SK-N-SH (cell line): ENCODE data around the gene SPDEF. TPM values are rescaled to one million over a fixed set of nuclear protein-coding genes. Genes with fewer than 3 reads are reported as not detected.

Experiments used
- CTCF ChIA-PET: fragments of 300-600, 350-600 bp; formaldehyde crosslinking; extraction: SDS; loops from one replicate; lab custom pipeline; 2021; lab: Yijun Ruan, JAX
- POLR2A ChIA-PET: fragments of 350-600 bp; sonication (Branson Sonifier 250); formaldehyde crosslinking; extraction: SDS; loops from one replicate; lab custom pipeline; 2020; ENCODE audit warnings: antibody characterized with exemption, inconsistent platforms; lab: Yijun Ruan, JAX
- DNase-seq: peaks from one replicate; pipeline ENCODE4 v3.0.0; 2012
- H2AFZ ChIP-seq: fragments of 200-600 bp; sonication (generic); 2 replicates; pipeline ENCODE4 v1.8.1; 2016; ENCODE audit warnings: antibody characterized with exemption, mild to moderate bottlenecking, low read depth
- H3F3A ChIP-seq: fragments of 200-600 bp; sonication (generic); replicated peaks from 2 replicates; pipeline ENCODE3; 2016; ENCODE audit warnings: antibody characterized with exemption, mild to moderate bottlenecking; ENCODE audit not compliant: insufficient read depth
- H3K27ac ChIP-seq, 2 experiments: fragments of 200-500 bp in 1 of 2; fragments of 200-600 bp in 1 of 2; sonication (Bioruptor generic) in 1 of 2; sonication (generic), shearing (Covaris generic) in 1 of 2; 2 replicates each; pipeline versions ENCODE4 v1.5.1 to v1.6.1; 2014 to 2016; ENCODE audit warnings: low read depth in 2 of 2, inconsistent platforms in 1 of 2, low read length in 1 of 2, mild to moderate bottlenecking in 1 of 2, mixed read lengths in 1 of 2
- H3K27me3 ChIP-seq: fragments of 200-600 bp; sonication (generic), shearing (Covaris generic); 2 replicates; pipeline ENCODE4 v1.6.1; 2016; ENCODE audit warnings: mixed run types; ENCODE audit not compliant: insufficient read depth
- H3K36me3 ChIP-seq, 2 experiments: fragments of 200-500 bp in 1 of 2; fragments of 200-600 bp in 1 of 2; sonication (Bioruptor generic) in 1 of 2; sonication (generic) in 1 of 2; replicated peaks in 1 of 2; 2 replicates each; pipeline versions ENCODE3 to v1.5.1; 2014 to 2016; ENCODE audit warnings: low read length in 1 of 2, mild to moderate bottlenecking in 1 of 2; ENCODE audit not compliant: insufficient read depth in 2 of 2, control insufficient read depth in 1 of 2
- H3K4me1 ChIP-seq, 2 experiments: fragments of 200-500 bp in 1 of 2; fragments of 200-600 bp in 1 of 2; sonication (Bioruptor generic) in 1 of 2; sonication (generic), shearing (Covaris generic) in 1 of 2; 2 replicates each; pipeline versions ENCODE4 v1.5.1 to v1.6.1; 2014 to 2016; ENCODE audit warnings: low read depth in 1 of 2, low read length in 1 of 2, mixed run types in 1 of 2; ENCODE audit not compliant: insufficient read depth in 2 of 2, control insufficient read depth in 1 of 2
- H3K4me2 ChIP-seq: fragments of 200-600 bp; sonication (generic), shearing (Covaris generic); 2 replicates; pipeline ENCODE4 v1.6.1; 2017; ENCODE audit warnings: mixed run types
- H3K4me3 ChIP-seq, 2 experiments: fragments of 200-500 bp in 1 of 2; fragments of 200-600 bp in 1 of 2; sonication (Bioruptor generic) in 1 of 2; sonication (generic), shearing (Covaris generic) in 1 of 2; 2 replicates each; pipeline versions ENCODE4 v1.5.1 to v1.8.1; 2014 to 2016; ENCODE audit warnings: low read depth in 2 of 2, inconsistent platforms in 1 of 2, low read length in 1 of 2, mild to moderate bottlenecking in 1 of 2, mixed read lengths in 1 of 2, moderate library complexity in 1 of 2
- H3K79me2 ChIP-seq: fragments of 200-600 bp; sonication (generic); 2 replicates; pipeline ENCODE4 v1.8.1; 2017; ENCODE audit warnings: mild to moderate bottlenecking; ENCODE audit not compliant: insufficient read depth
- H3K9ac ChIP-seq: fragments of 200-600 bp; sonication (generic); 2 replicates; pipeline ENCODE4 v1.6.1; 2017; ENCODE audit warnings: mixed run types
- H3K9me2 ChIP-seq: fragments of 200-600 bp; sonication (generic); 2 replicates; pipeline ENCODE4 v1.6.1; 2017; ENCODE audit warnings: mixed run types
- H3K9me3 ChIP-seq: fragments of 200-600 bp; sonication (generic); 2 replicates; pipeline ENCODE4 v1.6.1; 2017; ENCODE audit warnings: mixed run types, mild to moderate bottlenecking, moderate library complexity
- H4K20me1 ChIP-seq: fragments of 200-600 bp; sonication (generic); 2 replicates; pipeline ENCODE4 v1.6.1; 2017; ENCODE audit warnings: mild to moderate bottlenecking, mixed run types; ENCODE audit not compliant: insufficient read depth
- CTCF ChIP-seq: fragments of 200-600 bp; sonication (generic); IDR thresholded peaks from 2 replicates; pipeline ENCODE4 v1.6.1; 2017; ENCODE audit warnings: antibody characterized with exemption, mild to moderate bottlenecking, moderate library complexity
- FOSL2 ChIP-seq: IDR thresholded peaks from 2 replicates; pipeline ENCODE4 v1.4.0; 2012; ENCODE audit warnings: low read depth, mild to moderate bottlenecking, moderate library complexity, borderline replicate concordance
- FOXJ3 ChIP-seq: sonication (generic); formaldehyde crosslinking; IDR thresholded peaks from 2 replicates; pipeline ENCODE4 v1.5.1; 2020; ENCODE audit warnings: mild to moderate bottlenecking, missing genetic modification reagents
- GABPA ChIP-seq: IDR thresholded peaks from 2 replicates; pipeline ENCODE4 v1.4.0; 2012; ENCODE audit warnings: low read depth, mild to moderate bottlenecking
- IRF3 ChIP-seq: fragments of 150-350 bp; IDR thresholded peaks from 2 replicates; pipeline ENCODE4 v1.6.1; 2016; ENCODE audit warnings: mild to moderate bottlenecking, low read depth, low read length
- JUND ChIP-seq: IDR thresholded peaks from 2 replicates; pipeline ENCODE4 v1.4.0; 2012
- MEF2A ChIP-seq: IDR thresholded peaks from 2 replicates; pipeline ENCODE4 v1.4.0; 2012; ENCODE audit warnings: low read depth, borderline replicate concordance
- NFIC ChIP-seq: IDR thresholded peaks from 2 replicates; pipeline ENCODE4 v1.4.0; 2012; ENCODE audit warnings: borderline replicate concordance
- PBX3 ChIP-seq: IDR thresholded peaks from 2 replicates; pipeline ENCODE4; 2012
- RCOR1 ChIP-seq: fragments of 150-350 bp; IDR thresholded peaks from 2 replicates; pipeline ENCODE4 v1.6.1; 2017; ENCODE audit warnings: antibody characterized with exemption, low read length
- REST ChIP-seq: IDR thresholded peaks from 2 replicates; pipeline ENCODE4 v1.6.1; 2012; ENCODE audit warnings: mild to moderate bottlenecking, low read depth, low read length, moderate library complexity
- RFX5 ChIP-seq: IDR thresholded peaks from 2 replicates; pipeline ENCODE4 v1.6.1; 2012; ENCODE audit warnings: mild to moderate bottlenecking, improper control_type of control experiment, low read length
- SIN3A ChIP-seq: IDR thresholded peaks from 2 replicates; pipeline ENCODE4 v1.6.1; 2012; ENCODE audit warnings: low read depth, mild to moderate bottlenecking, low read length, moderate library complexity, borderline replicate concordance
- TAF1 ChIP-seq: IDR thresholded peaks from 2 replicates; pipeline ENCODE4 v1.6.1; 2012; ENCODE audit warnings: low read depth, mild to moderate bottlenecking, low read length, moderate library complexity, borderline replicate concordance
- TEAD4 ChIP-seq: IDR thresholded peaks from 2 replicates; pipeline ENCODE4 v1.4.0; 2012; ENCODE audit warnings: mild to moderate bottlenecking, borderline replicate concordance; ENCODE audit not compliant: insufficient read depth
- USF1 ChIP-seq: IDR thresholded peaks from 2 replicates; pipeline ENCODE4 v1.4.0; 2012; ENCODE audit warnings: low read depth, borderline replicate concordance
- USF2 ChIP-seq: fragments of 150-350 bp; IDR thresholded peaks from 2 replicates; pipeline ENCODE4 v1.6.1; 2017; ENCODE audit warnings: antibody characterized with exemption, low read length, low read depth, borderline replicate concordance
- ZBTB33 ChIP-seq: IDR thresholded peaks from 2 replicates; pipeline ENCODE4 v1.4.0; 2012; ENCODE audit warnings: low read depth, borderline replicate concordance
- WGBS: methylation state at CpG from one replicate; pipeline ENCODE4 v1.1.6; 2017; ENCODE audit warnings: low lambda C conversion rate; 5-methylcytosine and 5-hydroxymethylcytosine counted together
- polyA plus RNA-seq, 3 experiments: library from polyadenylated mRNA; depleted of rRNA; stranded (reverse); fragments of >200 nt; gene quantifications; 2 replicates each; pipeline ENCODE4 v1.2.3, GENCODE V29; 2012

The SPDEF gene
- polyA plus RNA-seq, 1 of the 3 experiments (the other 2 are of a cell fraction) = 0.10 TPM

- no peaks in the 10 kb centered on the region for H3F3A ChIP-seq
- H3K4me1 ChIP-seq = peaks cover 4 to 27% of the 10 kb centered on the region in 2 experiments; a peak in 1 of 4 replicates
- H3K9me3 ChIP-seq = no peaks in the 10 kb centered on the region
- no peak overlapping the region for H3K27ac ChIP-seq
- H3K36me3 ChIP-seq = no peaks in the 10 kb centered on the region
- CTCF ChIA-PET = interaction anchor here (1.3 to 1.5 kb wide), 2 partner anchors 75 to 80 kb away, joined by 3 to 7 read pairs; no protein-coding TSS in a partner anchor
- 85% methylated on average over 8 of the region's 8 CpGs for WGBS
- TF ChIP-seq JUND (no peak), USF2 (no peak), RFX5 (no peak), IRF3 (no peak), GABPA (no peak), NFIC (no peak), CTCF (no peak), REST (no peak), TEAD4 (no peak), TAF1 (no peak), SIN3A (no peak), MEF2A (no peak), FOSL2 (no peak), USF1 (no peak), RCOR1 (no peak), FOXJ3 (CRISPR knock-in tag) (no peak), ZBTB33 (no peak), PBX3 (no peak)
- no peaks in the 10 kb centered on the region for H3K9me2 ChIP-seq
- no peak for DNase-seq
- POLR2A ChIA-PET = no interaction called here
- no peaks in the 10 kb centered on the region for H3K79me2 ChIP-seq
- H3K9ac ChIP-seq = no peak overlapping the region
- H3K4me2 ChIP-seq = no peak overlapping the region
- no peaks in the 10 kb centered on the region for H4K20me1 ChIP-seq
- H3K27me3 ChIP-seq = no peaks in the 10 kb centered on the region
- no peak overlapping the region for H3K4me3 ChIP-seq
- H2AFZ ChIP-seq = no peak overlapping the region
These were observed 27.0 kb downstream of the SPDEF start for GRCh38 chr6:34528996-34529664.
